Lower lobe of right lung (tissue), 2 donors: ENCODE results near the gene TFRC. TPM values are rescaled to one million over a fixed set of nuclear protein-coding genes. Genes with fewer than 3 reads are reported as not detected.
A peak's percentile ranks its signal among the peaks of the same experiment; 100 is the strongest.
"Not testable (repeated sequence)": the region's sequence is repeated elsewhere in the genome, so short reads cannot be mapped to it uniquely, and the experiment has no call there.

Source experiments
- ATAC-seq, 2 donors: fragments of 200-7000 bp; cut with Tn5 transposase; one replicate each; pipeline ENCODE4 v1.9.1; 2020 to 2022; ENCODE audit warnings: mild to moderate bottlenecking in 2 of 2, moderate library complexity in 2 of 2
- DNase-seq: peaks from one replicate; pipeline ENCODE4 v3.0.0-alpha.2; 2020
- H3K27ac ChIP-seq: fragments of 200-600 bp; one replicate; pipeline ENCODE4 v1.8.0; 2022
- H3K27me3 ChIP-seq: fragments of 200-600 bp; one replicate; pipeline ENCODE4 v1.8.0; 2022; ENCODE audit warnings: low read depth
- H3K36me3 ChIP-seq: fragments of 200-600 bp; one replicate; pipeline ENCODE4 v1.8.0; 2022; ENCODE audit warnings: mild to moderate bottlenecking
- H3K4me1 ChIP-seq: fragments of 200-600 bp; one replicate; pipeline ENCODE4 v1.8.0; 2022
- H3K4me3 ChIP-seq: fragments of 200-600 bp; one replicate; pipeline ENCODE4 v1.8.0; 2022; ENCODE audit warnings: mild to moderate bottlenecking
- H3K9me3 ChIP-seq: fragments of 200-600 bp; one replicate; pipeline ENCODE4 v1.8.0; 2022
- CTCF ChIP-seq: fragments of 200-600 bp; IDR thresholded peaks from one replicate; pipeline ENCODE4 v1.8.0; 2022; ENCODE audit warnings: antibody characterized with exemption, mild to moderate bottlenecking
- intact Hi-C: fragments of 100-400 bp; cut with DNase I; formaldehyde crosslinking; loops from one replicate; pipeline ENCODE4 v1.11.0; 2022
- total RNA-seq: library from RNA; stranded (reverse); fragmentation: NEBNext Ultra II Directional; extraction: Animal tissue kit (Norgen Biotek cat#: 25700); gene quantifications from one replicate; pipeline ENCODE4 v1.2.1, GENCODE V29; 2021
- donor health status: DM: no; HTN: yes; CAD: no; lungs with severe emphysema.

Gene TFRC
- total RNA-seq, 1 donor from 2014 or later, result 478 TPM

GRCh38 chr3:196093317-196094111 is 11.6 kb upstream of the TFRC start:
- DNase-seq (no peak), ATAC-seq (peak; percentile 68 to 76)
- intact Hi-C loops, result no loop called here
- H3K9me3 ChIP-seq, result no peaks in the 10 kb centered on the region
- no peaks in the 10 kb centered on the region for H3K27me3 ChIP-seq
- no peaks in the 10 kb centered on the region for H3K36me3 ChIP-seq
- H3K27ac ChIP-seq, result peak overlapping the region; percentile 4
- TF ChIP-seq CTCF, result no peak
- H3K4me1 ChIP-seq, result no peaks in the 10 kb centered on the region
- no peak overlapping the region for H3K4me3 ChIP-seq

GRCh38 chr3:196087906-196088305 is 6.0 kb upstream of the TFRC start:
- H3K4me3 ChIP-seq, result no peak overlapping the region
- no peaks in the 10 kb centered on the region for H3K9me3 ChIP-seq
- no peak overlapping the region for H3K27ac ChIP-seq
- intact Hi-C loops, result no loop called here
- no peak for TF ChIP-seq CTCF
- no peaks in the 10 kb centered on the region for H3K27me3 ChIP-seq
- peaks cover 3% of the 10 kb centered on the region for H3K4me1 ChIP-seq
- ATAC-seq (no peak), DNase-seq (no peak)
- no peaks in the 10 kb centered on the region for H3K36me3 ChIP-seq

GRCh38 chr3:196082619-196082971 is 705 bp upstream of the TFRC start:
- H3K36me3 ChIP-seq, result no peaks in the 10 kb centered on the region
- H3K27me3 ChIP-seq, result no peaks in the 10 kb centered on the region
- H3K4me3 ChIP-seq, result peak overlapping the region; percentile 83
- intact Hi-C loops, result no loop called here
- peak overlapping the region; percentile 93 for H3K27ac ChIP-seq
- no peak for DNase-seq
- peaks cover 27% of the 10 kb centered on the region for H3K4me1 ChIP-seq
- no peaks in the 10 kb centered on the region for H3K9me3 ChIP-seq
- no peak for TF ChIP-seq CTCF
- ATAC-seq, result no peak

GRCh38 chr3:196081002-196081833 is 672 bp downstream of the TFRC start:
- Histone ChIP-seq H3K4me3 (peak overlapping the region; percentile 83), H3K27ac (peak overlapping the region; percentile 93), H3K9me3 (no peaks in the 10 kb centered on the region), H3K27me3 (no peaks in the 10 kb centered on the region), H3K4me1 (peaks cover 27% of the 10 kb centered on the region), H3K36me3 (peaks cover 7% of the 10 kb centered on the region)
- TF ChIP-seq CTCF, result no peak
- ATAC-seq (peak; percentile 90), DNase-seq (peak; percentile 84)
- intact Hi-C loops, result no loop called here

GRCh38 chr3:196080101-196080846 is 1.6 kb downstream of the TFRC start:
- not testable (repeated sequence) for ATAC-seq

More at GRCh38 chr3:196080101-196080846, 1.6 kb downstream of the TFRC start:
- DNase-seq, H3K27me3 ChIP-seq, H3K9me3 ChIP-seq, intact Hi-C loops: not testable (repeated sequence)
- H3K36me3 ChIP-seq, result peaks cover 16% of the 10 kb centered on the region
- peak overlapping the region; percentile 83 for H3K4me3 ChIP-seq
- peak overlapping the region; percentile 93 for H3K27ac ChIP-seq
- H3K4me1 ChIP-seq, result peaks cover 27% of the 10 kb centered on the region
